GM12874 (cell line): ENCODE data around the gene DMAC1.

ENCODE experiments used
- TF ChIP-seq, protein P1 (sequence below): IDR thresholded peaks from 2 replicates; pipeline ENCODE4 v1.5.1; 2011; ENCODE audit warnings: low read depth, mild to moderate bottlenecking, control low read depth, low read length, moderate library complexity; ENCODE audit not compliant: insufficient read depth

DMAC1 gene

DNA sequence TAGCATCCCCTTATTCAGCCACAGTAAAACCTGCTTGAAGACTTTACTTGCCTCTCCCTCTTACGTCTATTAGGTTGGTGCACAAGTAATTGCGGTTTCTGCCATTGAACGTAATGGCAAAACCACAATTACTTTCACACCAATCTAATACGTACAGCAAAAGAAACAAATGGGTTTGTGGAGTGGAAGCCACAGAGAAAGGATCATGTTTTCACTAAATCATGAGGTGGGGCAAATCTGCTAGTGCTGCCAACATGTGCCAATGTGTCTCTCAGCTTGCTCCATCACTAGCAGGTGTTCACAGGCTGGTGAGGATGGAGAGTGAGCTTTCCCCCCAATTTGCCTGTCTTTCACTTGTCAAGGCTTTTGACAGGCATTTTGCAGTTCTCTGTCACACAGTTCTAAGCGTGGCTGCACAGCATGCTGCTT, 15.9 kb downstream of the DMAC1 start:
- TF ChIP-seq, protein P1, sequence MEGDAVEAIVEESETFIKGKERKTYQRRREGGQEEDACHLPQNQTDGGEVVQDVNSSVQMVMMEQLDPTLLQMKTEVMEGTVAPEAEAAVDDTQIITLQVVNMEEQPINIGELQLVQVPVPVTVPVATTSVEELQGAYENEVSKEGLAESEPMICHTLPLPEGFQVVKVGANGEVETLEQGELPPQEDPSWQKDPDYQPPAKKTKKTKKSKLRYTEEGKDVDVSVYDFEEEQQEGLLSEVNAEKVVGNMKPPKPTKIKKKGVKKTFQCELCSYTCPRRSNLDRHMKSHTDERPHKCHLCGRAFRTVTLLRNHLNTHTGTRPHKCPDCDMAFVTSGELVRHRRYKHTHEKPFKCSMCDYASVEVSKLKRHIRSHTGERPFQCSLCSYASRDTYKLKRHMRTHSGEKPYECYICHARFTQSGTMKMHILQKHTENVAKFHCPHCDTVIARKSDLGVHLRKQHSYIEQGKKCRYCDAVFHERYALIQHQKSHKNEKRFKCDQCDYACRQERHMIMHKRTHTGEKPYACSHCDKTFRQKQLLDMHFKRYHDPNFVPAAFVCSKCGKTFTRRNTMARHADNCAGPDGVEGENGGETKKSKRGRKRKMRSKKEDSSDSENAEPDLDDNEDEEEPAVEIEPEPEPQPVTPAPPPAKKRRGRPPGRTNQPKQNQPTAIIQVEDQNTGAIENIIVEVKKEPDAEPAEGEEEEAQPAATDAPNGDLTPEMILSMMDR: no peak

DNA sequence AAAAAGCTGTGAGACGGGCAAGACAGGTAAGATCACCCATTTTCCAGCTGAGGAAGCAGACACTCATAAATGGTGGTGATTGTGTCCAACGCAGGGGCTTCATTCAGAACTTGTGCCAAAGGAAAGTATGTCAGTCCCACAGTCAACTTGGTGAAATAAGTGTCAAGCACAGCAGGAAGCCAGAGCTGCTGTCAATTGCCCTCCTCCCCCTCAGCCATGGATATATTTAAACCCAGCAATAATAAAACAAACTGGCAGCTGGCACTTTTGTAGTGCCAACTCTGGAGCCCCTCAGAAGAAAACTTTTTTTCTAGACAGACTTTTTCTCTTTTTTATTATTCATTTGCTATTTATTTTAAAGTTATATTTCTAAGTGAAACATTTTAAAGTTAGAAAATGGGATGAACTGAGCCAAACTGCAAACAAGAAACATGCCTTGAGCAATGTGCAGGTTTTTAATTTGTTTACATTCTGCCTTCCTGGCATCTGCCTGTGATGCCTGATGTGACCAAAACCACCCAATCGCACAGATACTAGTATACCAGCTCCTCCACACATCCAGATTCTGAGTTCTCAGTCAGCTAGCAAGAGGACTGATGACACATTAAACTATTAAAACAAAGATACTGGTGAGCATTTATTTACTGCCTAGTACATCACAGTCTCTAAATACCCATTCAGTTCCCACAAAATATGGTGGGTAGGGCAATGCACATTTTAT, 17.0 kb downstream of the DMAC1 start:
- TF ChIP-seq, protein P1: no peak

DNA sequence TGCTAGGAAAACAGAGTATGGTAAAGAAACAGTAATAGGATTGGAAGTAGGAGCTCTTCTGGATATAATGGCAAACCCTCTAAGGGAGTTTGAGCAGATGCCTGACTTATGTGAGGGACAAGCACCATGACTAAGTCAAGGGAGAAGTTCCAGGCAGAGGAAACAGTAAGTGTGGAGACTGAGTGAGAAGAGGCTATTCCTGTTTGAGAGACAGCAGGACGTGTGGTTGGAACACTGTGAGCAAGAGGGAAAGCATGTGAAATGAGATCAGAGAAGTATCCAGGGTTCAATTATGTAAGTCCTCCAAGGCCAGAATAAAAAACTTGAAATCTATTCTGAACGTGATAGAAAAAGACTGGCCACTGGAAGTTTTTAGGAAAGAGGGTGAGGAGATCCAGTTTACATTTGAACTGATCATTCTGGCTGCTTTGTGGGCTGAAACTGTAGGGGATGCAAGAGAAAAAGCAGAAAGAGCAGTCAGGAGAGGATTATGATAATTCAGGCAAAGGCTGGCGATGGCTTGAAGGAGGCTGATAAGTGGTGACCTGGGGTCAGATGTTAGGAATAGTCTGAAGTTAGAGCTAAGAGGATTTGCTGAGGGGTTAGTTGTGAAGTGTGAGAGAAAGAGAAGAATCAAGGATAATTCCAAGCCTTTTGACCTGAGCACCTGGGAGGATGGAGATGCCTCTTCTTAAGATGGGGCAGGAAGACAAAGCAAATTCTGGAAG, 19.2 kb downstream of the DMAC1 start:
- TF ChIP-seq, protein P1: no peak

DNA sequence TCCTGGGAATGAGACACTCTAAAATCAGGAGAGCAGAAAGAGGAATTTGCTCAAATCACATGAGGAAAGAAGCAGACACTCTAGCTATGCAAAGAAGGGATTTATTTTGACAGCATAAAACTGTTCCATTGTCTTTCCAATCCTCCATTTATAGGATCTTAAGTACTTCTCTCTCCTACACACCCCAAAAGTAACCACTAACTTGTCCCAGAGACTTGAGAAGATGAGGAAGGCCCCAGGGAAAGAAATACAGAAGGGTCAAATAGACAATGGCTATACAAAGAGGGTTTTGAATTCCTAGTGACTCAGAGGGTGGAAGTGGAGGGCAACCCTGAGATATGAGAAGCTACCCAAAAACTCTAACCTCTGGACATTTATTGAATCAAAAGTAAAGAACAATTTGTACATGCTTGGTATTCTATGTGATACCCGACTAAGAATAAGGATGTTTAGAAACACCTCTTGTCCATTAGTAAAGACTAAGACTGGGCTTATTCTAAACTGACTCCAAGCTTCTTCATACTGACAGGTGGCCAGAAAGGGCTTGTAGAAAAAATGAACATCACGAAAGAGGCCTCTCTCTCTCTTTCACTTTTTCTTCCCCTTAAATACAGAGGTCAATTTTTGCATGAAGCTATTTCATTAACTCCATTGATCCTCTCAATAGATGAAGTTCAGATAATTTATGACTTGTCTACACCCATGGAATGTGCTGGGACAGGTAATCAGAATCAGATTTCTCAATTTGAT, 20.6 kb downstream of the DMAC1 start:
- TF ChIP-seq, protein P1: no peak

DNA sequence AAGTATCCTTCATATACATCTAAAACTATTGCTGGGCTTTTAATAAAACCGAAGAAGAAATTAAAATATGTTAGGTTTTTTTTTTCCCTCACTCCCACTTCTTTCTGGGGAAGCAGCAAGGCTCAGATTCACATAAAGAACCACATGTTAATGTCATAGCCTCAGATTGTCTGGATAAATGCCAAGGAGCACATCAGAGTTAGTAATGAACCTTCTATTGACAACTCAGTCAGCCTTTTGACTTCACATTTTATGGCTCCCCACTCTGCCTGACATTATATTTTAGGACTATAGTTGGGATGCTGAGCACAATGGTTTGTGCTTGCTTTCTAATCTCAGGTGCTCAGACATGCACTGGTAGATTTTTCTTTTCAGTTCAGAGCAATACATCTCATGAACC, 21.8 kb downstream of the DMAC1 start:
- TF ChIP-seq, protein P1: no peak

DNA sequence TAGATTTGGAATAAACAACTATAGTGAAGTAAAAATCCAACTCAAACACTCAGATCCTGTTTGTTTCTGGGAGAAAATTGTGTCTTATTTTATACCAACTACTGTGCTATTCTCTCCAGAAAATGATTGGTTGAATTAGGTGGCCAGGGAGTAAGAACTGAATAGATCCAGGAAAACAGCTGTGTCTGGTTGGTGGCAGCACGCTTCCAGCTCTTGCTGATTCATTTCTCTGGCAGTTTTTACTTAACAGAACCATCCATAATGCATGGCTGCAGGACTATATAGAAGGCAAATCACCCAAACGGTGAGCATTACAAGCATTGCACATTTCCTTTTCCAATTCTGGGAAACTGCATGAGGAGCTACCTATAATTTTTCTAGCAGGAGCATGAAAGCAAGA, 29.5 kb downstream of the DMAC1 start:
- TF ChIP-seq, protein P1: no peak

DNA sequence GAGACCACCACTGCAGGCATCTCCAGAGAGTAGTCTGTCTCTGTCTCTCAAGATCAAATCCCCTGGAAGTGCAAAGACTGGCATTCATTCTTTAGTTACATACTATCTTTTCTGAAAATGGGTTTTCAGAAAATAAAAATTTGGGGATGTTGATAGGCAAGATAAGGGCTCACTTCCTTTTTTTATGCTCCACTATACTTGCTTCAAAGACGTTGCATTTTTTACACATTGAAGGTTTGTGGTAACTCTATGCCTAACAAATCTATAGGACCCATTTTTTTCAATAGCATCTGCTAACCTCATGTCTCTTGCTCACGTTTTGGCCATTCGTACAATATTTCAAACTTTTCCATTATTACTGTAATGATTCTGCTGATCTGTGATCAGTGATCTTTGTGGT, 37.0 kb downstream of the DMAC1 start:
- TF ChIP-seq, protein P1: no peak
